ENCODE measurements around the gene STAMBPL1.
A peak's percentile ranks its signal among the peaks of the same experiment; 100 is the strongest.
"Not testable (repeated sequence)": the region's sequence is repeated elsewhere in the genome, so short reads cannot be mapped to it uniquely, and the experiment has no call there.

The STAMBPL1 gene

GRCh38 chr10:88918191-88918905, 38.3 kb downstream of the STAMBPL1 start:
- DNase-seq (ENCODE audit: extremely low read depth in 1 of 2, low read depth in 1 of 2) = no peak

- no peak for DNase-seq (ENCODE audit: extremely low read depth in 1 of 2, low read depth in 1 of 2)
These were observed 39.0 kb downstream of the STAMBPL1 start for GRCh38 chr10:88919041-88919440.

GRCh38 chr10:88920198-88920597, 40.2 kb downstream of the STAMBPL1 start:
- DNase-seq (ENCODE audit: extremely low read depth in 1 of 2, low read depth in 1 of 2) = no peak

- DNase-seq (ENCODE audit: extremely low read depth in 1 of 2, low read depth in 1 of 2) = no peak
These were observed 41.0 kb downstream of the STAMBPL1 start for GRCh38 chr10:88920986-88921593.

GRCh38 chr10:88922041-88922440, 42.0 kb downstream of the STAMBPL1 start:
- DNase-seq (ENCODE audit: extremely low read depth in 1 of 2, low read depth in 1 of 2) = no peak

- DNase-seq (ENCODE audit: extremely low read depth in 1 of 2, low read depth in 1 of 2) = no peak
These were observed 43.5 kb downstream of the STAMBPL1 start for GRCh38 chr10:88923520-88923919.

GRCh38 chr10:88926566-88927415, 46.7 kb downstream of the STAMBPL1 start:
- DNase-seq (ENCODE audit: extremely low read depth in 1 of 2, low read depth in 1 of 2) = no peak

GRCh38 chr10:88927416-88927690, 47.3 kb downstream of the STAMBPL1 start:
- DNase-seq (ENCODE audit: extremely low read depth in 1 of 2, low read depth in 1 of 2) = no peak

- no peak for DNase-seq (ENCODE audit: extremely low read depth in 1 of 2, low read depth in 1 of 2)
These were observed 48.2 kb downstream of the STAMBPL1 start for GRCh38 chr10:88928254-88928653.

GRCh38 chr10:88931548-88931947, 51.5 kb downstream of the STAMBPL1 start:
- DNase-seq (ENCODE audit: extremely low read depth in 1 of 2, low read depth in 1 of 2) = no peak

GRCh38 chr10:88932029-88932428, 52.0 kb downstream of the STAMBPL1 start:
- not testable (repeated sequence) for DNase-seq (ENCODE audit: extremely low read depth in 1 of 2, low read depth in 1 of 2)

GRCh38 chr10:88932539-88933256, 52.7 kb downstream of the STAMBPL1 start:
- peak in 1 of 2 donors; percentile 10 for DNase-seq (ENCODE audit: extremely low read depth in 1 of 2, low read depth in 1 of 2)

- no peak for DNase-seq (ENCODE audit: extremely low read depth in 1 of 2, low read depth in 1 of 2)
These were observed 53.5 kb downstream of the STAMBPL1 start for GRCh38 chr10:88933564-88933963.

GRCh38 chr10:88934900-88935672, 55.0 kb downstream of the STAMBPL1 start:
- DNase-seq (ENCODE audit: extremely low read depth in 1 of 2, low read depth in 1 of 2) = peak; percentile 38 to 44

- DNase-seq (ENCODE audit: extremely low read depth in 1 of 2, low read depth in 1 of 2) = no peak
These were observed 56.6 kb downstream of the STAMBPL1 start for GRCh38 chr10:88936656-88937055.

GRCh38 chr10:88938039-88938438, 58.0 kb downstream of the STAMBPL1 start:
- no peak for DNase-seq (ENCODE audit: extremely low read depth in 1 of 2, low read depth in 1 of 2)

- no peak for DNase-seq (ENCODE audit: extremely low read depth in 1 of 2, low read depth in 1 of 2)
These were observed 58.9 kb downstream of the STAMBPL1 start for GRCh38 chr10:88938938-88939337.

GRCh38 chr10:88941026-88941425, 61.0 kb downstream of the STAMBPL1 start:
- no peak for DNase-seq (ENCODE audit: extremely low read depth in 1 of 2, low read depth in 1 of 2)

GRCh38 chr10:88943778-88944177, 63.7 kb downstream of the STAMBPL1 start:
- DNase-seq (ENCODE audit: extremely low read depth in 1 of 2, low read depth in 1 of 2) = no peak

GRCh38 chr10:88944813-88945212, 64.8 kb downstream of the STAMBPL1 start:
- no peak for DNase-seq (ENCODE audit: extremely low read depth in 1 of 2, low read depth in 1 of 2)

- no peak for DNase-seq (ENCODE audit: extremely low read depth in 1 of 2, low read depth in 1 of 2)
These were observed 66.2 kb downstream of the STAMBPL1 start for GRCh38 chr10:88946200-88946599.

Measured in activated CD8-positive, alpha-beta memory T cell treated with anti-CD3 and anti-CD28 coated beads for 1 hour (primary cell).